ENCODE measurements around the gene CASD1. TPM values are rescaled to one million over a fixed set of nuclear protein-coding genes. Genes with fewer than 3 reads are reported as not detected.
A peak's percentile ranks its signal among the peaks of the same experiment; 100 is the strongest.

CASD1 gene
- total and polyA plus RNA-seq, 10 of the 15 experiments (the other 5 are each of a cell fraction or from before 2014, with no cell fraction given), result 4.0 to 18.6 (median 10.7) TPM

DNA sequence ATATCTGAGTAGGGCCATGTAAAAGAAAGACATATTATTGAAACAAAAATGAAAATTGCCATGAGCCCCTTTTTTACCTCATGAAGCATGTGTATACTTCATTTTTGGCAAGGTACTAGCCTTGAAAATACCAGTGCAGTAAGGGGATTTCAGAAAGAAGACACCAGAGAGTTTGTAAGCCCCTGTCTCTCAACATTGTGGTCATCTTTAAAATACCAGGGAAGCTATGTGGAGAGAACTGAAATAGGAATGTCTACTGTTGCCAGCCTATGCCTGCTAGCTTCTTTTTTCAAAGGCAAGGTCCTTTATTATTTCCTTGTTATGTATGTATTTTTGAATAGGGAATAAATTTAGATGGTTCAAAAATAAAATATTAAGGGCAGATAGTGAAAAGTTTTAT lies 57.8 kb downstream of the CASD1 start (continued):
- TF ChIP-seq YBX1 (IDR thresholded peaks at IDR 0.05) (no peak), FOS (IDR thresholded peaks at IDR 0.05; ENCODE audit: borderline replicate concordance, extremely low read depth, insufficient read length) (no peak)

DNA sequence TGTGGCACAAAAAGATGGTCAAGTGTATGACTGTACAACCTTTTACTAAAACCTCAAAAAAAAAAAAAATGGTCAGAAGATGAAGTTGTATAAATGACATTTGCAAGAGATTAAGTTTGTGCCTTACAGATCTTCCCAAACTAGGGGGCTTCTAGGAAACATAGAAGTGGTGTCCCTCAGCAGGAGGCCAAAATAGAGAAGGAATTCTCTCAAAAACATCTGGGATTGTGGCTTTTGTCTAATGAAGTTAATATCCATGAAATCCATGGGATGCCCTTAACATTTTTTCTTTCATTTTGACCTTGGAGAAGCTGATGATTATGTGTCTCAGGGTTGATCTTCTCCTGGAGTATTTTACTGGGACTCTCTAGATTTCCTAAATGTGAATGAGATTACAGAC lies 62.2 kb downstream of the CASD1 start:
- no peaks in the 10 kb centered on the region for H3K79me2 ChIP-seq (ENCODE audit: control insufficient read depth, insufficient read depth, low read length)
- BruUV-seq (replicated peaks), result no TSS peak
- no peaks in the 10 kb centered on the region for H3K4me1 ChIP-seq (ENCODE audit: control insufficient read depth, insufficient read depth, low read length)
- ChIA-PET POLR2A (no interaction called here), SMC1A (ENCODE audit: uncharacterized antibody, unreplicated experiment) (no interaction called here), RAD21 (ENCODE audit: unreplicated experiment) (no interaction called here), CTCF (no interaction called here)
- H4K20me1 ChIP-seq (ENCODE audit: control insufficient read depth, insufficient read depth), result no peaks in the 10 kb centered on the region
- H2AFZ ChIP-seq (ENCODE audit: control insufficient read depth, low read depth, low read length), result no peak overlapping the region
- FAIRE-seq, result no peak
- in situ Hi-C loops (cut with MboI) (no loop called here), intact Hi-C loops (cut with micrococcal nuclease; ENCODE audit: unreplicated experiment) (no loop called here)
- H3K4me2 ChIP-seq (ENCODE audit: control insufficient read depth, insufficient read depth), result no peak overlapping the region
- ATAC-seq, result no peak
- no peak overlapping the region for H3K27ac ChIP-seq (ENCODE audit: control insufficient read depth, insufficient read depth)
- TF ChIP-seq CBX5 (IDR thresholded peaks at IDR 0.05; ENCODE audit: low read depth) (no peak), RUNX3 (IDR thresholded peaks at IDR 0.05; ENCODE audit: low read length) (no peak), NRF1 (conservative IDR thresholded peaks at IDR 0.05; ENCODE audit: low read depth, low read length) (no peak)
- no peaks in the 10 kb centered on the region for H3K36me3 ChIP-seq (ENCODE audit: control insufficient read depth in 2 of 2, insufficient read depth in 2 of 2, low read length in 1 of 2)
- no peak overlapping the region for H3K9ac ChIP-seq (ENCODE audit: control insufficient read depth, insufficient read depth, low read length)
- H3K4me3 ChIP-seq, result no peak overlapping the region
- no peak for DNase-seq (ENCODE audit: low read depth, low spot score)
- no peaks in the 10 kb centered on the region; the same call in none of the 3 replicates for H3K9me3 ChIP-seq (replicated peaks; ENCODE audit: control insufficient read depth, insufficient read depth, low read length)
- H3K27me3 ChIP-seq (replicated peaks in 1 of 2; ENCODE audit: control insufficient read depth in 2 of 2, insufficient read depth in 2 of 2, low read length in 1 of 2), result no peaks in the 10 kb centered on the region

DNA sequence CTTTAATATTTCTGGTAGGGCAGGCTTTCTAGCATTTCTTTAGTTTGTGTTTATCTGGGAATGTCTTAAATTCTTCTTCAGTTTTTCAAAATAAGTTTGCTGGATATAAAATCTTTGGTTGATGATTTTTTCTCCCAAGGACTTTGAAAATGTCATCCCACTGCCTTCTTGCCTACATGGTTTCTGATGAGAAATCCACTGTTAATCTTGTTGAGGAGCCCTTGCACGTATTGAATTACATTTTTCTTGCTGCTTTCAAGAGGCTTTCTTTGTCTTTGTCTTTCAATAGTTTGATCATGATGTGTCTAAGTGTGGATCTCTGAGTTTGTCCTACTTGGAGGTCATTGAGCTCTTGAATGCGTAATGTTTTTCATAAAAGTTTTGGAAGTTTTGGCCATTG lies 66.0 kb downstream of the CASD1 start:
- no peak overlapping the region for H2AFZ ChIP-seq (ENCODE audit: control insufficient read depth, low read depth, low read length)
- ChIA-PET RAD21 (ENCODE audit: unreplicated experiment) (no interaction called here), POLR2A (no interaction called here), CTCF (interaction anchor here (0.7 kb wide), 1 partner anchor 512 kb away, joined by 3 read pairs; no protein-coding TSS in a partner anchor), SMC1A (ENCODE audit: uncharacterized antibody, unreplicated experiment) (interaction anchor here (1.1 kb wide), 1 partner anchor 10 kb away, joined by 3 read pairs; no protein-coding TSS in a partner anchor)
- no peaks in the 10 kb centered on the region for H3K27me3 ChIP-seq (replicated peaks in 1 of 2; ENCODE audit: control insufficient read depth in 2 of 2, insufficient read depth in 2 of 2, low read length in 1 of 2)
- H3K36me3 ChIP-seq (ENCODE audit: control insufficient read depth in 2 of 2, insufficient read depth in 2 of 2, low read length in 1 of 2), result no peaks in the 10 kb centered on the region; a peak in 1 of 4 replicates
- no peak overlapping the region for H3K4me3 ChIP-seq
- H4K20me1 ChIP-seq (ENCODE audit: control insufficient read depth, insufficient read depth), result no peaks in the 10 kb centered on the region
- 97% methylated on average over 2 of the region's 2 CpGs for WGBS (ENCODE audit: insufficient coverage, insufficient replicate concordance, low lambda C conversion rate, missing lambda C conversion rate)
- in situ Hi-C loops (cut with MboI) (no loop called here), intact Hi-C loops (cut with micrococcal nuclease; ENCODE audit: unreplicated experiment) (no loop called here)
- H3K4me1 ChIP-seq (ENCODE audit: control insufficient read depth, insufficient read depth, low read length), result no peaks in the 10 kb centered on the region
- no peak for DNase-seq (ENCODE audit: low read depth, low spot score)
- no peaks in the 10 kb centered on the region for H3K79me2 ChIP-seq (ENCODE audit: control insufficient read depth, insufficient read depth, low read length)
- no peak overlapping the region for H3K4me2 ChIP-seq (ENCODE audit: control insufficient read depth, insufficient read depth)
- TF ChIP-seq CBX5 (IDR thresholded peaks at IDR 0.05; ENCODE audit: low read depth) (peak; percentile 64; the same call in 1 of the 2 replicates), CHD2 (IDR thresholded peaks at IDR 0.05; ENCODE audit: borderline replicate concordance, low read depth, low read length) (no peak), YY1 (IDR thresholded peaks at IDR 0.05; ENCODE audit: low read depth, low read length) (no peak)
- no peak overlapping the region for H3K9ac ChIP-seq (ENCODE audit: control insufficient read depth, insufficient read depth, low read length)
- no peak for ATAC-seq
- H3K9me3 ChIP-seq (replicated peaks; ENCODE audit: control insufficient read depth, insufficient read depth, low read length), result no peaks in the 10 kb centered on the region; the same call in none of the 3 replicates
- no peak for FAIRE-seq
- no peak overlapping the region for H3K27ac ChIP-seq (ENCODE audit: control insufficient read depth, insufficient read depth)
- no TSS peak for BruUV-seq (replicated peaks)

All from GM12878 (cell line).